Left ventricle myocardium superior (tissue), 1 donor: ENCODE measurements around the gene ROBO1. TPM values are rescaled to one million over a fixed set of nuclear protein-coding genes. Genes with fewer than 3 reads are reported as not detected.
"Not testable (repeated sequence)": the region's sequence is repeated elsewhere in the genome, so short reads cannot be mapped to it uniquely, and the experiment has no call there.

Experiments
- ATAC-seq: fragments of 200-7000 bp; cut with Tn5 transposase; one replicate; pipeline ENCODE4 v1.9.1; 2020; ENCODE audit warnings: mild to moderate bottlenecking, moderate library complexity
- DNase-seq: peaks from one replicate; pipeline ENCODE4 v3.0.0-alpha.2; 2020
- intact Hi-C: fragments of 100-400 bp; cut with micrococcal nuclease; formaldehyde crosslinking; loops from one replicate; pipeline ENCODE4 v1.11.0; 2022
- total RNA-seq: library from RNA; stranded (reverse); fragmentation: NEBNext Ultra II Directional; extraction: Animal tissue kit (Norgen Biotek cat#: 25700); gene quantifications from one replicate; pipeline ENCODE4 v1.2.1, GENCODE V29; 2021
- donor health status: DM: no; HTN: yes; CAD: no; lungs with severe emphysema.

Gene ROBO1
- total RNA-seq, 1 donor from 2014 or later = 6.0 TPM

- DNase-seq = no peak
- no peak for ATAC-seq
- intact Hi-C loops = no loop called here
Observed at GRCh38 chr3:79568938-79569337, 198.9 kb downstream of the ROBO1 start.

GRCh38 chr3:79564192-79564591 lies 203.6 kb downstream of the ROBO1 start:
- intact Hi-C loops = no loop called here
- DNase-seq = no peak
- ATAC-seq = peak; percentile 55

- no peak for ATAC-seq
- no peak for DNase-seq
- intact Hi-C loops = no loop called here
Observed at GRCh38 chr3:79560698-79561097, 207.1 kb downstream of the ROBO1 start.

GRCh38 chr3:79558943-79559342 lies 208.9 kb downstream of the ROBO1 start:
- no peak for DNase-seq
- intact Hi-C loops = no loop called here
- ATAC-seq = no peak

- DNase-seq (no peak), ATAC-seq (no peak)
- intact Hi-C loops = no loop called here
Observed at GRCh38 chr3:79555655-79556054, 212.1 kb downstream of the ROBO1 start.

- intact Hi-C loops = no loop called here
- ATAC-seq (no peak), DNase-seq (no peak)
Observed at GRCh38 chr3:79551997-79552396, 215.8 kb downstream of the ROBO1 start.

- ATAC-seq (no peak), DNase-seq (no peak)
- intact Hi-C loops = no loop called here
Observed at GRCh38 chr3:79551321-79551892, 216.4 kb downstream of the ROBO1 start.

GRCh38 chr3:79543218-79543982 lies 224.4 kb downstream of the ROBO1 start:
- DNase-seq = no peak
- intact Hi-C loops = no loop called here
- ATAC-seq = no peak

- intact Hi-C loops = no loop called here
- DNase-seq (no peak), ATAC-seq (no peak)
Observed at GRCh38 chr3:79534727-79535126, 233.1 kb downstream of the ROBO1 start.

- DNase-seq (no peak), ATAC-seq (no peak)
- intact Hi-C loops = no loop called here
Observed at GRCh38 chr3:79531566-79532295, 236.1 kb downstream of the ROBO1 start.

GRCh38 chr3:79521221-79521848 lies 246.5 kb downstream of the ROBO1 start:
- ATAC-seq = no peak
- DNase-seq = no peak
- intact Hi-C loops = no loop called here

- DNase-seq (no peak), ATAC-seq (no peak)
- intact Hi-C loops = no loop called here
Observed at GRCh38 chr3:79517766-79518413, 249.9 kb downstream of the ROBO1 start.

GRCh38 chr3:79516795-79517194 lies 251.0 kb downstream of the ROBO1 start:
- DNase-seq (no peak), ATAC-seq (no peak)
- intact Hi-C loops = no loop called here

GRCh38 chr3:79515072-79515471 lies 252.7 kb downstream of the ROBO1 start:
- intact Hi-C loops = no loop called here
- ATAC-seq (peak; percentile 31), DNase-seq (no peak)

GRCh38 chr3:79514069-79514468 lies 253.7 kb downstream of the ROBO1 start:
- intact Hi-C loops = no loop called here

GRCh38 chr3:79506751-79507150 lies 261.0 kb downstream of the ROBO1 start:
- ATAC-seq = no peak
- DNase-seq = no peak
- intact Hi-C loops = no loop called here

More at GRCh38 chr3:79514069-79514468, 253.7 kb downstream of the ROBO1 start:
- ATAC-seq = no peak
- no peak for DNase-seq

GRCh38 chr3:79502216-79502681 lies 265.5 kb downstream of the ROBO1 start:
- intact Hi-C loops, ATAC-seq, DNase-seq: not testable (repeated sequence)

- ATAC-seq = no peak
- DNase-seq = no peak
- intact Hi-C loops = no loop called here
Observed at GRCh38 chr3:79497447-79498111, 270.2 kb downstream of the ROBO1 start.
